Measurements from ENCODE around the gene ADGRB3.

- TF ChIP-seq CTCF (IDR thresholded peaks at IDR 0.05) (no peak), POLR2A (IDR thresholded peaks at IDR 0.05) (no peak)
These were observed 786.9 kb downstream of the ADGRB3 start for GRCh38 chr6:69422020-69422419.

Measured in lower leg skin (tissue), 3 donors.